K562 (cell line): Measurements from ENCODE around the gene MRPS18B. TPM values are rescaled to one million over a fixed set of nuclear protein-coding genes. Genes with fewer than 3 reads are reported as not detected.

ENCODE experiments used
- AFF1 ChIP-seq, 2 experiments: fragments of 450-650 bp; IDR thresholded peaks; 2 replicates each; pipeline ENCODE4 v1.6.1; 2018; ENCODE audit warnings: mild to moderate bottlenecking in 2 of 2, low read depth in 1 of 2; ENCODE audit not compliant: partially characterized antibody in 2 of 2
- ARHGAP35 ChIP-seq: fragments of 450-650 bp; IDR thresholded peaks from 2 replicates; pipeline ENCODE4 v1.6.1; 2018; ENCODE audit not compliant: partially characterized antibody
- CAMTA2 ChIP-seq: fragments of 250-450 bp; sonication (Bioruptor Pico); conservative IDR thresholded peaks from 2 replicates; pipeline ENCODE4 v1.5.1; 2022
- CCAR2 ChIP-seq: fragments of 200-400 bp; formaldehyde crosslinking; IDR thresholded peaks from 2 replicates; pipeline ENCODE4 v1.6.1; 2017; ENCODE audit warnings: mild to moderate bottlenecking, low read depth, low read length
- CEBPB ChIP-seq: fragments of 450-650 bp; IDR thresholded peaks from 2 replicates; pipeline ENCODE4 v1.6.1; 2016; ENCODE audit warnings: missing genetic modification characterization, missing compliant biosample characterization
- DNMT1 ChIP-seq: fragments of 450-650 bp; IDR thresholded peaks from 2 replicates; pipeline ENCODE4 v1.6.1; 2016; ENCODE audit warnings: antibody characterized with exemption, mild to moderate bottlenecking
- EWSR1 ChIP-seq: fragments of 450-650 bp; IDR thresholded peaks from 2 replicates; pipeline ENCODE4 v1.6.1; 2018; ENCODE audit warnings: borderline replicate concordance, mild to moderate bottlenecking, low read depth, moderate library complexity; ENCODE audit not compliant: partially characterized antibody
- FOXP1 ChIP-seq: sonication (generic); formaldehyde crosslinking; IDR thresholded peaks from 2 replicates; pipeline ENCODE4 v1.8.0; 2022; ENCODE audit warnings: mild to moderate bottlenecking, missing genetic modification reagents
- KAT7 ChIP-seq: sonication (generic); formaldehyde crosslinking; IDR thresholded peaks from 2 replicates; pipeline ENCODE4 v1.8.0; 2022; ENCODE audit warnings: missing genetic modification reagents, mild to moderate bottlenecking, borderline replicate concordance
- KDM5B ChIP-seq: fragments of 200-600 bp; sonication (generic); IDR thresholded peaks from 2 replicates; pipeline ENCODE4 v1.6.1; 2012; ENCODE audit warnings: low read depth, mild to moderate bottlenecking, moderate library complexity, low read length, control low read depth, inconsistent platforms; ENCODE audit not compliant: insufficient replicate concordance
- NFXL1 ChIP-seq: fragments of 450-650 bp; formaldehyde crosslinking; IDR thresholded peaks from 2 replicates; pipeline ENCODE4 v1.4.0; 2021; ENCODE audit warnings: mild to moderate bottlenecking
- PHB ChIP-seq: fragments of 250-450 bp; sonication (Bioruptor Pico); IDR thresholded peaks from 2 replicates; pipeline ENCODE4 v1.5.0; 2021
- PKNOX1 ChIP-seq: fragments of 450-650 bp; IDR thresholded peaks from 2 replicates; pipeline ENCODE4 v1.6.1; 2016
- POLR2A ChIP-seq: fragments of 450-650 bp; conservative IDR thresholded peaks from 2 replicates; pipeline ENCODE4 v1.6.1; 2016
- PRMT5 ChIP-seq: sonication (generic); formaldehyde crosslinking; IDR thresholded peaks from 2 replicates; pipeline ENCODE4 v1.5.0; 2020; ENCODE audit warnings: missing genetic modification reagents
- RAD21 ChIP-seq, 2 experiments: fragments of 250-450 bp in 1 of 2; fragments of 450-650 bp in 1 of 2; sonication (Bioruptor Pico) in 1 of 2; formaldehyde crosslinking in 1 of 2; IDR thresholded peaks in 1 of 2; conservative IDR thresholded peaks in 1 of 2; 2 replicates each; pipeline versions ENCODE4 v1.4.0 to v1.8.0; 2020 to 2022; ENCODE audit warnings: mild to moderate bottlenecking in 2 of 2, moderate library complexity in 1 of 2
- RBM34 ChIP-seq: fragments of 200-400 bp; formaldehyde crosslinking; IDR thresholded peaks from 2 replicates; pipeline ENCODE4 v1.6.1; 2018; ENCODE audit warnings: low read length, borderline replicate concordance; ENCODE audit not compliant: insufficient read depth
- RFX1 ChIP-seq: fragments of 450-650 bp; IDR thresholded peaks from 2 replicates; pipeline ENCODE4 v1.6.1; 2016; ENCODE audit warnings: mild to moderate bottlenecking, moderate library complexity
- RNF2 ChIP-seq: sonication (generic); IDR thresholded peaks from 2 replicates; pipeline ENCODE4 v1.6.1; 2016
- ZBTB12 ChIP-seq: fragments of 250-450 bp; sonication (Bioruptor Pico); IDR thresholded peaks from 2 replicates; pipeline ENCODE4 v1.4.0; 2020
- ZNF12 ChIP-seq: sonication (generic); formaldehyde crosslinking; IDR thresholded peaks from 2 replicates; pipeline ENCODE4 v1.4.0; 2020; ENCODE audit warnings: mild to moderate bottlenecking, missing genetic modification reagents
- ZNF561 ChIP-seq: fragments of 450-650 bp; formaldehyde crosslinking; conservative IDR thresholded peaks from 2 replicates; pipeline ENCODE4 v1.4.0; 2020; ENCODE audit warnings: mild to moderate bottlenecking, moderate library complexity
- ZNF644 ChIP-seq: fragments of 200-800 bp; sonication (Bioruptor generic); IDR thresholded peaks from 2 replicates; pipeline ENCODE4 v1.6.1; 2016; ENCODE audit warnings: low read depth, missing genetic modification characterization, missing compliant biosample characterization
- ZNF79 ChIP-seq: fragments of 250-450 bp; sonication (Bioruptor Pico); IDR thresholded peaks from 2 replicates; pipeline ENCODE4 v1.4.0; 2020; ENCODE audit warnings: low read depth, mild to moderate bottlenecking, moderate library complexity
- polyA plus RNA-seq, 8 experiments: library from polyadenylated mRNA; depleted of rRNA in 4 of 8; stranded (reverse) in 5 of 8; unstranded in 3 of 8; fragments of >200 nt; fragmentation: Nextera tagmentation in 2 of 8; fragmentation: Illumina TruSeq in 1 of 8; extraction: Ambion mirVana in 2 of 8; extraction: Trizol in 1 of 8; gene quantifications; 2 replicates each; pipeline versions ENCODE4 v1.2.1 to v1.2.3, GENCODE V29; 2011 to 2014; ENCODE audit warnings: inconsistent platforms in 1 of 8, missing spikeins in 1 of 8
- total RNA-seq, 7 experiments: library from RNA; depleted of rRNA in 6 of 7; stranded (reverse); fragments of >200 nt in 6 of 7; fragmentation: Illumina TruSeq in 2 of 7; extraction: Trizol in 2 of 7; gene quantifications; 2 replicates each; pipeline versions ENCODE4 v1.2.1 to v1.2.3, GENCODE V29; 2011 to 2021; ENCODE audit warnings: low replicate concordance in 1 of 7

The MRPS18B gene
- total and polyA plus RNA-seq, 9 of the 15 experiments (the other 6 are each of a cell fraction or from before 2014, with no cell fraction given): 132 to 383 (median 178) TPM

GRCh38 chr6:30615958-30616810 is 1.5 kb upstream of the MRPS18B start (continued):
- TF ChIP-seq PRMT5 (CRISPR knock-in tag) (no peak), ARHGAP35 (no peak), ZBTB12 (CRISPR knock-in tag) (peak; percentile 10; the same call in 1 of the 2 replicates), AFF1 (IDR thresholded peaks at IDR 0.05; ENCODE audit: low read depth in 1 of 2, partially characterized antibody in 2 of 2) (peak; percentile 7 to 19), ZNF79 (CRISPR knock-in tag) (no peak), KAT7 (CRISPR knock-in tag) (0 out of 2 replicates have a peak, but pooled peaks have one; percentile 87), ZNF12 (CRISPR knock-in tag) (no peak), RAD21 (CRISPR knock-in tag; conservative IDR thresholded peaks at IDR 0.05 in 1 of 2, IDR thresholded peaks at IDR 0.05 in 1 of 2) (no peak), EWSR1 (peak; percentile 10), ZNF561 (no peak), KDM5B (peak; percentile 94), PKNOX1 (no peak), RFX1 (no peak), FOXP1 (peak; percentile 20; the same call in 1 of the 2 replicates), RBM34 (no peak), CEBPB (tag) (no peak), DNMT1 (no peak), NFXL1 (CRISPR knock-in tag) (no peak), CAMTA2 (CRISPR knock-in tag) (0 out of 2 replicates have a peak, but pooled peaks have one; percentile 15), ZNF644 (peak; percentile 31; the same call in 1 of the 2 replicates), RNF2 (no peak), CCAR2 (no peak), PHB (CRISPR knock-in tag) (peak; percentile 74; the same call in 1 of the 2 replicates), POLR2A (peak; percentile 92)
